Stimulated activated CD8-positive, alpha-beta memory T cell treated with anti-CD3 and anti-CD28 coated beads, Interleukin-15, amount 100 ng/mL, for 1 hour (primary cell): ENCODE data around the gene C8A.

ENCODE experiments used
- DNase-seq: peaks from one replicate; pipeline ENCODE4 v3.0.0-alpha.2; 2020; ENCODE audit warnings: low read depth

The C8A gene

DNA sequence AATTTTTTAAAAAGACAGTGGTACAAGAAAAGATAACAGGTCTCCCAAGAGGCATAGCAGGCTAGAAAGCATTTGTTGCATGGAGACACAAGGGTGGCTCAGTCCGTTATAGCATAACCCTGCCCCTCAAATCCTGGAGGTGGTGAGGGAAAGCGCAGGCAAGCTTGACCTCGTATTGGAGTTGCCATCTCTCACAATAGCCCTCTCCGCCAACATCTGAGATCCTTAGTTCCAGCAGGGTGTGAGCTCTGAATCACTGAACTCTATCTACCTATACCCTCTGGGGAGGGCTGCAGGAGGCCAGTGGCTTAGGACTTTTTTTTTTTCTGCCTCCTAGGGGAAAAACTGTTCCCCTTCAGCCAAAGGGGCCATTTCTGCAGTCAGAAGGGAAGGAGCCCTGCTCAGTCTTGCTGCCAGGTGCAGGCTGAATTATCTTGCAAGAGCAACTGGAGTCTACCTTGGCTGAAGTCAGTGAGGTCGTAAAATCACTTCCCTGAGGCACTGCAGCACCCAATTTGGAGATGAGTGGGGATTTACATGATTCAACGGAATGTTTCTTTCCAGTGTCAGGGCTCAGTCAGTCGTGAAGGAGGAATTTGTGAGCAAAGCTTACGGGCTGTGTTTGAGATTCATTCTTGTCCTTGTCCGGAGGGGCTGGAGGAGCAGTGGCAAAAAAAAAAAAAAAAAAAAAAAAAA is 17.2 kb upstream of the C8A start:
- DNase-seq, result no peak

DNA sequence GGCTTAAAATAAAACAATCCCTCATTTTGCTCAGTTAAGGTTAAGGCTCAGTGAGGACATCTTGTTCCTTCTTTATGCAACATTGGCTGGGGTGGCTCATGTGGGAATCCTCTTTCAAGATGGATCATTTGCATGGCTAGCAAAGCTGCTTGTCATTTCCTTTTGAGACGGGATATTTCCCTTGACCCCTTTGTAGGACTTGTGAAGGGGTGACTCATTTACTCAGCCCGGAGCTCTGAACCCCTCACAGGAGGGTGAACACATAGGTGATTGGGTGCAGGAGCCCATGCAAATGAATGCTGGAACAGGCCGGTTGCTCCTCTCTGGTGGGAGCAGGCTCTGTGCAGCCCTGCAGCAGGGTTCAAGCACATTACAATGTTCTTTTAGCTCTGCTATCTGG is 15.8 kb upstream of the C8A start:
- no peak for DNase-seq

DNA sequence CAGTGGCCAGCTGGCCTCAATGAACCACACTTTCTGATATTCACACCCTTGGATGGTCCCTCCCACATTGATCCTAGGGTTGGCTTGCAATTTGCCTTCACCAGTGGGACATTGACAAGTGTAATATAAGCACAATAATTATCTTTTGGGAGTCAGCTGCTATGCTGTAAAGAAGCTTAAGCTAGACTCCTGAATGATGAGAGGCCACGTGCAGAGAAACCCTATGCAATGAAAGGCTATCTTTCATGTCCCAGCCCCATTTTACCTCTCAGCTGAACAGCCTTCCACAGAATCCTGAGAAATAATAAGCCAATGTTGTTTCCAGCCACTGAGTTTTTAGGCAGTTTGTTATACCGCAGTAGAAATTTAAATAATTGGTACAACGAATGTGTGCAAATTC is 11.1 kb upstream of the C8A start:
- no peak for DNase-seq

DNA sequence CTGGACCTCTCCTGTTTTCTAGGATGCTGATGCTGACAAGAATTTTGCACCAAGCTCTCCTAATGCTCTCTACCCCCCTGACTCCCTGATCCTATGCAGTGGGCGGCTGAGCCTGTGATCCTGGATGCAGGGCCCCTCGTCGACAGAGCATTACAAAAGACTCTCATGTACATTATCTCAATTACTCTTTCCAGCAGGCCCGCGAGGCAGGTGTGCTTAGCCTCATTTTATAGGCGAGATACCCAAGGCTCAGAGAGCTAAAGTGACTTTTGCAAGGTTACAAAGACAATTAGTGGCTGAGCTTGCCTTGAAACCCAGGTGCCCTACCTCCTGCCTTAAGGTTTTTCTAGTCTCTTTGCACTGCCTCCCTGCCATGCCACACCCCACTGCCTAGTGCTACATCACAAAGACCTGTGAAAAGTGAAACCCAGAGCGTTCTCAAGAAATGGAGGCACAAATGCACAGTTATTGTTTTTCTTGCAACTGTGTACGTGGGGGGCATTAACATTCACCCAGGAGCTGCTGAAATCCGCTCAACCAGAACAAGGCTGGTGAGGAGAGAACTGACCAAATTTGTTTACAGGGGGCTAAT is 10.0 kb upstream of the C8A start:
- no peak for DNase-seq

DNA sequence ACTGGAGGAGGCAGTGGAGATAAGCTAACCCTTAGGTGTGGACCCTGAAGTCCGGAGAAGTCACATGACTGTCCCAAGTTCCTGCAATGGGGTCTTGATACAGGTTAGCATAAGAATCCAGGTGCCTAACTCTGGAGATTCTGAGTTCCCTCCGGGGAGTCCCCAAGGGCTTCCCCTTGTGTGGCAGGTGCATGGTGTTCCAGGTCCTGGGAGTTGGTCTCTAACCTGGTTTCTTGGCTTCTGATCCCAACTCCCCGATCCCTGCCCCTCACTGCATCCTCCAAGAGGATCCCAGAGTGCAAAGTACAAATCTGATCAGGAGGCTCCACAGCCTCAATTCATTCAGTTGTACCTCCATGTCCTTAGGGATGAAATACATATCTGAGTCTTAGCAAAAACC is 9.3 kb upstream of the C8A start:
- no peak for DNase-seq

DNA sequence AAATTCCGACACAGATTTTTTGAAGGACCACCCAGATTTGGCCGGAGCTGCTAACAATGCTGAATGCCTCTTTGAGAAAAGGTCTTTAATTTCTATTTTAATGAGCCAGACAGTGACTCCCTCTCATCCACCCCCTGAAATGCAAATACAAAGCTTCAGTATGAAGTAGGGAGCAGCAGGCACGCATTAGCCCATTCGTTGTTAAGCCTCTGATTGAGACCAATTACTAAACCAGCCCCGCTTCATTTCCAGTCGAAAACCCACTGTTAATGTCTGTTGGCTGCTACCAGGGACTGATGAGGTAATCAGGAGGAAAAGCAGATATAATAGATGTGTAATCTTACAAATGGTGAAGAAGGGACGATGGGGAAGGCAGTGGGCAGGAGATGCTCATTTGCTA is 4.8 kb upstream of the C8A start:
- DNase-seq, result no peak

DNA sequence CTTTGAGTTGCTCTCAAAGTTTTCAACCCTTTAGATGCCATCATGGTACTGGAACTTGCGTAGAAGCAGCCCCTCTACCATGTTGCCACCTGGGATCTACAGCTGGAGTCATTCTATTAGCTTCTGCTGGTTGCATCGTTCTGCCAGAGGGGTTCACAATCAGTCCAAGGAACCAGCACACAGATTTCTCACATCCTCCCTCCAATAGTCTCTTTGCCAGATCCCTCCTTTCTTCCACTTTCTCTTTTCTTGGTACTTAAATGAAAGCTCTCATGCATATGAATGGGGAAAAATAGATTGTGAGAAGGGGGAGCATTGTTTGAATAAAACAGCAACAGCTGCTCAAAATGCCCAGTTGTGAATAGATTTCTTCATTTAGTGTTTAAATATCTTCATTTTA is 4.2 kb upstream of the C8A start:
- no peak for DNase-seq

DNA sequence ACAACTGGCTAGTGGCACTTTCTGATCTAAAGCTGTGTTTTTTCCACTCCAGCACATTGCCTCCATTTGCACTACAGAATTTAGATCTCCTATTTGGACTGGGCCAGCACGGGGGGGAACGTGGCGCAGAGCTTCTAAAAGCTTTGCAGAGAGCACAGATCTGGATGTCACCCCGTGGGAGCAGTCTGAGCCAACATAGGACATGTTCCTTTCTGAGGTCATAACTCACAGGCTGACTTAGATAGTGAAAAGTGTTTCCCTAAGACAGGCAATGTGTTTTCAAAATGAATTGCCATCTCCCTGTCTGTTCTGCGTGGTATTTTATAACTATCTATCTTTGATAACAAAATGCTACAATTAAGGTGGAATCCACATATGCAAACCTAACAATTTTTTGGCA is 3.7 kb upstream of the C8A start:
- DNase-seq, result no peak

DNA sequence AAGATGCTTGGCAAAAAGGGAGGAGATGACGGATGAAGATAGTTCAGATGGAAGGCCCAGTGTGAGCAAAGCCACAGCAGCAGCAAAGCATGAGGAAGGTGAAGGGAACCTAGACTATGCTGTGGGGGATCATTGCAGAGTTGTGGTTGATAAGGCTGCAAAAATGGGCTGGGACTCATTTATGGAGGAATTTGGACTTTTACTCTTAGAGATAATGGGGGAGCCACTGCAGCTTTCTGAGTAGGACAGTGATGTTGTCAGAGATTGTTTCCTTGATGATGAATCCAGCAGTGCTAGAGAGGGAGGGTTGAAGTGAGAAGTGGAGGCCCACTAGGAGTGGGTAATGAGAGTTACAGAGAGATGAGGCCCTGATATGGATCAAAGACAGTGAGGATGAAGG is 2.1 kb upstream of the C8A start:
- DNase-seq, result no peak

DNA sequence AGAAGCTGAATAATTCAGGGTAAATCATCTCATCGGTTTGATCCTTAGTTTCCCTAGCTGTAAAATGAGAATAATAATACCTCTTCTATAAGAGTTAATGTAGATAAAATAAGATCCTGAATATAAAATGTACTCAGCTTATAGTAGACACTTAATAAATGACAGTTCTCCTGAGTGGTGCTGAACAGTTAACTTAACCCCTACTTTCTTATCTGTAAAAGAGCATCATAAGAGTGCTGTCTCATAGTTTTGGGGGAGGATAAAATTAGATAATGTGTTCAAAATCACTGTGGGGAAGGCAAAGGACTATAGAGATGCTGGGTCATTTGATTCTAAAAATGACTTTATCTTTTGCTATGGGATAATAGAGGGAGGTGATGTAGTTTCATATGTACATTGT is 593 bp downstream of the C8A start:
- DNase-seq, result no peak

DNA sequence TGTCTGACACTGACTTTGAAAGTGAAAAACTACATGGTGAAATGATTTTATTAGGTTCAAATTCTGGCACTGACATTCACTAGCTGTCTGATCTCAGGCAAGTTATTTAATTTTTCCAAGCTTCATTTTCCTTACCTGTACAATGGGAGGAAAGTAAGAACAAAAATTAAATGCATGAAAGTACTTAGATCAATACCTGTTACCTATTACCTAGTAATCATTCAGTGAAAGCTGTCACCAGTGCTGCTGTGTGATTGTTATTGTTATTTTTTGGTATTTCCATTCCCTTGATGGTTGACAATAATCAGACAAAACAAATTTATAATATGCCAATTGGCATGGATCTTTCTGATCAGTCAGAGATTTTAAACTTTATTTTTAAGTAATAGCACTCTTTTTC is 1.6 kb downstream of the C8A start:
- no peak for DNase-seq

DNA sequence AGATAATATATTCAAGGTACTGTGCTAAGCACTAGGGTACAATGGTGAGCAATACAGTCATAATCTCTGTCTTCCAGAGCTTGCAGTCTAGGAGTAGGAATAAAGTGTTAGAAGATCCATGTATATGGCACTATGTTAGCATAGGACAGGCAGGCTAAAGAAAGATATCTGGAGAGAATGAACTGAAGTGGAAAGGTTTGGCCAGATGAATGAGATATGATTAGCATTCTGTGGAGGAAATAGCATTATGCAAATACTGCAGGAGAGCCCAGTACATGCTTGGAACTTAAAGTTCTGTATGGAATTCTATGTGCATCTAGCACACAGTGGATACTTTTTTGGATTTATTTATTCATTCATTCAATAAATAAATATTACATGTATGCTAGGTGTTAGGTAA is 4.7 kb downstream of the C8A start:
- no peak for DNase-seq

DNA sequence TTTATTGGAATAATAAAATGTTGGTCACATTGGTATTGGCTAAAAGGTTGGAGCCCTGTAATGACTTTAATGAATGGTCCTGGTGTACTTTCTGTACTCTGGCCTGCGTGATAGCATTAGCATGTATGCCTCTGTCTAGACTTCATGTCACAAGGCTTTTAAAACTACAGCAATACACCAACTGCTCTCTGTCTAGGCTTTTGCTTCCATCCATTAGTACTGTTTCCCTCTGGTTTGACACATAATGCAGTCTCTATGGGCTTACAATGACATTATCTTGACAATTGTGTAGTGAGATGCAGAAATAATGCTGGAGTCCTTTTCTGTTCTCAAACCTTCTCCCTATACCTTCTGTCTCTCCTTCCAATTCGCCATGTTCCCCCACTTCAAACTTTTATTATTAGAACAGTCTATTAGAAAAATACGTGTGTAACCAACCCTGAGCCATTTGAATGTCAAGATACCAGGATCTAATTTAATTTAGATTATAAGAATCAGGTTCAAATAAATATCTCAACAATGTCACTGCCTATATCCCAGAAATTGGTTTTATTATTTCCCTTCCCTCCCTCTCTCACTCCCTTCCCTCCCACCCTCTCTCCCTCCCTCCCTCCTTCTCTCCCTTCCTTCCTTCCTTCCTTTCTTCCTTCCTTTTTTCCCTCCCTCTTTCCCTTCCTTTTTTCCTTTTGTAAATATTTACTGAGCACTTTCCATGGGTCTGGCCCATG is 8.8 kb downstream of the C8A start:
- DNase-seq, result no peak

DNA sequence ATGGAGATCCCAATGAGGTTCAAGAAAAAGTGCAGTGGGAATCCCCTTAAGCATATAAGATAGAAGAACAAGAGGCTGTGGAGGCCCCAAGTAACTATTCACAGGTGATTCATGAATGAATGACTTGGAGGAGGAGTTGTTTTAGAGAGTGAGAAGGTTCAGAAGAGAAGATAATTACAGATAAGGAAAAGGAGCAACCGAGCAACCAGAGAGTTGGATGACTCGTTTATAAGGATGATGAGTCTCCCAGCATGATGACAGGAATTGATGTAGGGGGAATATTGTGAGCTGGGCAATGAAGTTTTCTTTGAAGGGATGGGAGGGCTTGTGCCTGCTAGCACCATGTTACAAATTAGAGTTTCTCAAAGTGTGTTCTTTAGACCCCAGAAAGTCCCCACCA is 9.8 kb downstream of the C8A start:
- no peak for DNase-seq

DNA sequence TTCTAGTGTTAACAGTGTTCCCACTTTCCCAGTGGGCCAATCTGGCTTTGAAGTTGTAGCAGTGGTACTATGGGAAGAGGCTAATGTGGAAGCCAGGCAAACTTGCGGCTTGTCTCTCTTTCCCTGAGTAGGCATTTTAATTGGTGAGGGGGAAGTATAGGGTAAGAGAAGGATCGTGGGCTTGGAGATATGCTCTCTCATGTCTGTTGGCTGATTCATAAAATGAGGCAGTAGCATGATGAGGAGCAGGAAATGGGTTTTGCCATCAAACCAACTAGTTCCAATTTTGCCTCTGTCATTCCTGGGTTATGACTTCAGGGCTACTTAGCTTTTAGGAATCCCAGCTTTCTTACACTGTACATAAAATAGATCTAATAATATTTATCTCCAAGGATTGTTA is 12.1 kb downstream of the C8A start:
- DNase-seq, result no peak

DNA sequence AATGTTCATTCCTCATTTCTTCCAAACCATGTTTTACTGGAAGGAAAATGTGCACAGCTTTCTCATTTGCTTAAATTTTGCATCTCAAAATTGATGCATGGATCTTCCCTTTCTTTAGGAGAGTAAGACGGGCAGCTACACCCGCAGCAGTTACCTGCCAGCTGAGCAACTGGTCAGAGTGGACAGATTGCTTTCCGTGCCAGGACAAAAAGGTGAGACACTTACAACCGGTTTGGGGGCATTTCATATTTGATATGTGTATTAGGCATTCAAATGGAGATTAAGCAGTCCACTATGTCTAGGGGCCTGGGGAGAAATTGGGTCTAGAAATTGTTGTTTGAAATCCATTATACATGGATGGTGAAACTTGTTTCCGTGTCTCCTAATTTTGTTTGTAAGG is 12.9 kb downstream of the C8A start:
- no peak for DNase-seq

DNA sequence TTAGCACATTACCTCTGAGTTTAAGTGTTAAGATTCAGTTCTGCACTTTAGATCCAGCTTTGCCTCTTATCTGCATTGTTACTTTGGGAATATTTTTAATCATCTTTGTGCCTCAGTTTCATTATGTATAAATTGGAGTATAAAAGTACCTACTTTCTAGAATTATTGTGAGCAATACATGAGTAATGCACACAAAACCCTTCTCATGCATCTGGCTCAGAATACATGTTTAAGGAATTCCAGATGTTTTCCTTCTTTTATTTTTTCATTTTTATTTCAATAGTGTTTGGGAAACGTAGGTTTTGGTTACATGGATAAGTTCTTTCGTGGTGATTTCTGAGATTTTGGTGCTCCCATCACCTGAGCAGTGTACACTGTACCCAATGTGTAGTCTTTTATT is 14.2 kb downstream of the C8A start:
- no peak for DNase-seq

DNA sequence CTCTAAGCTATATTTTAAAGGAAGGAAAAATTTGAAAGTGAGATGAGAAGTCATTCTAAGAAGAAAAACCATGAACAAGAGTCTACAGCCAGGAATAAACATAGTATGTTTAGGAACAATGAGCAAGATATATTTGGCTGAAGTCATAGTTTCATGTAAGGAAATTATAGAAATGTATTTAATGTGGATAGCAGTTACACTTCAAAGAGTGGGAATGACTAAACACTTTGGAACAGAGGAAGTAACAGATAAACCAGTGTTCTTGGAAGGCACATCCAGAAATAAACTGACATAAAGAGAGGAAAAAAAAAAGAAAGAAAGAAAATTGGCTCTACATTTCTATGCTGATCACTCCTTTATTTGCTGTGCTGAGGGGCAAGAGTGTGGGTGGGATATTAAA is 18.0 kb downstream of the C8A start:
- DNase-seq, result no peak

DNA sequence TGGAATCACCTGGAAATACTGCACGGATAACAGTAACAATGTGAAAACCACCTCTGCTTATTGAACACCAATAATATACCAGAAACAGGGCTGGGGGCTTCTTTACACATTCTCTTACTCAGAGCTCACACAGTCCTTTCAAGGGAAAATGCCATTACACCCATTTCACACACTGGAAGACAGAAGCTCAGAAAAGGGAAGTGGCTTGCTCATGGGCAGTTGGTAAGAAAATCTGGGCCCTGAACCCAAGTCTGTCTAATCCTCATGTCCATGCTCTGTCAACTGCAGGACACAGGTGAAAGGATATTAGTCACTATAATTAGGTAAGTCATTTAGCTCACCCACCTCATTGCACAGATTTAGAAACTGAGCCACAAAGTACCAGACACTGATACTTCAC is 18.6 kb downstream of the C8A start:
- DNase-seq, result no peak

DNA sequence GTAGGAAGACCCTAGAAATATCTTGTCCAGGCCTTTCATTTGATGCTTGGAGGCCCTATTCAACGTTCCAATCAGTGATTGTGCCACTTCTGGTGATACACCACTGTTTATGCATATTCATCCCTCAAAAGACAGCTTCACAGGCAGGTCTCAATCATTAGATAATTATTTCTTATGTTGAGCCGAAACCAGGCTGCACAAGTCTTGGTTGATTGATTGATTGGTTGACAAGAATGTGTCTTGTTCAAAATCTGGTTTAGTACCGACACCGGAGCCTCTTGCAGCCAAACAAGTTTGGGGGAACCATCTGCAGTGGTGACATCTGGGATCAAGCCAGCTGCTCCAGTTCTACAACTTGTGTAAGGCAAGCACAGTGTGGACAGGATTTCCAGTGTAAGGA is 20.1 kb downstream of the C8A start:
- no peak for DNase-seq

DNA sequence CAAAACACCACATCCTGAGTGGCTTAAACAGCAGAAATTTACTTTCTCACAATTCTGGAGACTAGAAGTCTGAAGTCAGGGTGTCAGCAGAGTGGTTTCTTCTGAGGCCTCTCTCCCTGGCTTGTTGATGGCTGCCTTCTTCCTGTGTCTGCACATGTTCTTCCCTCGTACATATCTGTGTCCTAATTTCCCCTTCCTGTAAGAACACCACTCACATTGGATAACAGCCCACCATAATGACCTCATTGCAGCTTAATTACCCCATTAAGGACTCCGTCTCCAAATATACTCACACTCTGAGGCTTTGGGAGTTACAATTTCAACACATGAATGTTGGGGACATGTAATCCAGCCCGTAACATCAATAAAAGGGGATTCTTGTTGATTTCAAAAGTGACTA is 23.4 kb downstream of the C8A start:
- no peak for DNase-seq

DNA sequence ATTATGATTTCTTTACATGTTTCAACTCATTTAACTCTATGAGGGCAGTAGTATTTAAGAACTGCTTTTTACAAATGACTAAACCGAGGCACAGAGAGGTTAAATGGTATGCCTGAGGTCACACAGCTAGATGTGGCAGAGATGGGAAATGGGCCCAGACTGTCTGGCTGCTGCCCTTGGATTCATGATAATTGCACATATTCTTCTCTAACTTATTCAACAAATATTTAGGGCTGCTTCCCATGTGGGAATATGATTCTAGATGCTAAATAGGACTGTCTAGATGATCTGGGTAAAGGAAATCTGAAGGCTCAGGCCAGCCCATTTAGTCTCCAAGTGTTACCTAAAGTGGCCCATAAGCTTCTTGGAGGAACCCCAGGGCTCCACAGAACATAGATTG is 26.2 kb downstream of the C8A start:
- DNase-seq, result no peak

DNA sequence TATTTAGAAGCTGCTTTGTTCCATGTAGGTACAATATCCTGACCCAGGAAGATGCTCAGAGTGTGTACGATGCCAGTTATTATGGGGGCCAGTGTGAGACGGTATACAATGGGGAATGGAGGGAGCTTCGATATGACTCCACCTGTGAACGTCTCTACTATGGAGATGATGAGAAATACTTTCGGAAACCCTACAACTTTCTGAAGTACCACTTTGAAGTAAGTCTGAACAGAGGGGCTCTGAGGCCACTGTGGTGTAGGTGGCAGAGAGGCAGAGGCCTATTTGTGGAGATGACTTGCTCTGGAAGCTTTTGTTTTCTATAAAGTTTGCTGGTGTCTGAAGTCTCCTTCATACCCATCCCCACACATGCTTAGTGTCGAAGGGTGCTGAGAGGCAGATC is 26.8 kb downstream of the C8A start:
- no peak for DNase-seq

DNA sequence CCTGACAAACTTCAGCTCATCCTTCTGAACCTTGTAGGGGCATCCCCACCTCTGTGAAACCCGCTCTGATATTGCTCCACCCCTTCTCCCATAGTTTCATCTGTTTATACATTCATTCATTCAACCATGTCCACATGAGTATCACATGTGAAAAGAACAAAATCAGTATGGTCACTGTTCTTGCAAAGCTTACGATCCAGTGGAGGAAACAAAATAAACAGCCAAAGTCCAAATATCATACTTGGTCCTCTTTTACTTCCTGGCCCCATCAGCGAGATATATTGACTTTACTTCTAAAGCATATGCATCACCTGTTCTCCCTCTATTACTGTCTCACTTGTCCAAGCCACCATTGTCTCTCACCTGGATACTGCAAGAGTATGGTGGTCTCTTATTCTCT is 35.6 kb downstream of the C8A start:
- no peak for DNase-seq
